Endothelial cell of umbilical vein (primary cell): ENCODE measurements around the gene RAMAC. TPM values are rescaled to one million over a fixed set of nuclear protein-coding genes. Genes with fewer than 3 reads are reported as not detected.

Experiments
- BruUV-seq: library from RNA; stranded (reverse); fragments of 400-500 nt; replicated peaks from 2 replicates; lab custom pipeline; 2021; lab: Mats Ljungman, UMichigan
- CTCF ChIA-PET: fragments of 300-600, 350-600 bp; sonication (Branson Sonifier 250); formaldehyde crosslinking; loops from one replicate; lab custom pipeline; 2021; ENCODE audit warnings: antibody characterized with exemption, inconsistent platforms; lab: Charles Lee
- POLR2A ChIA-PET: fragments of 300-600, 350-600 bp; sonication (Branson Sonifier 250); formaldehyde crosslinking; loops from one replicate; lab custom pipeline; 2021; ENCODE audit warnings: antibody characterized with exemption, inconsistent platforms; lab: Charles Lee
- DNase-seq: peaks from one replicate; pipeline ENCODE4 v3.0.0-alpha.2; 2011; ENCODE audit warnings: low read depth, low spot score
- FAIRE-seq: peaks from 2 replicates; lab custom pipeline; 2011; peaks lifted over from hg19 to GRCh38; lab: Jason Lieb, UNC
- H2AFZ ChIP-seq: 2 replicates; pipeline ENCODE4 v1.6.0; 2012; ENCODE audit warnings: low read depth, low read length, control low read depth, inconsistent platforms
- H3K27ac ChIP-seq: 2 replicates; pipeline ENCODE4 v1.5.1; 2011; ENCODE audit warnings: low read depth, mild to moderate bottlenecking, control low read depth, low read length, moderate library complexity; ENCODE audit not compliant: insufficient read depth
- H3K27me3 ChIP-seq, 2 experiments: 2 replicates each; pipeline versions ENCODE4 v1.6.0 to v1.6.1; 2011; ENCODE audit warnings: low read length in 2 of 2, mixed read lengths in 1 of 2; ENCODE audit not compliant: control insufficient read depth in 2 of 2, insufficient read depth in 2 of 2
- H3K36me3 ChIP-seq, 2 experiments: 2 replicates in 1 of 2; 3 replicates in 1 of 2; pipeline ENCODE4 v1.5.1; 2011; ENCODE audit warnings: low read length in 2 of 2, mild to moderate bottlenecking in 1 of 2, moderate library complexity in 1 of 2; ENCODE audit not compliant: control insufficient read depth in 2 of 2, insufficient read depth in 2 of 2; ENCODE audit errors: extremely low read depth in 1 of 2
- H3K4me1 ChIP-seq: 3 replicates; pipeline ENCODE4 v1.5.1; 2011; ENCODE audit warnings: mild to moderate bottlenecking, low read length; ENCODE audit not compliant: control insufficient read depth, insufficient read depth; ENCODE audit errors: extremely low read depth
- H3K4me2 ChIP-seq: 2 replicates; pipeline ENCODE4 v1.6.1; 2011; ENCODE audit warnings: low read length, control low read depth, mixed read lengths; ENCODE audit not compliant: insufficient read depth
- H3K4me3 ChIP-seq, 3 experiments: fragments of 200-600 bp in 1 of 3; sonication (generic), shearing (Covaris generic) in 1 of 3; replicated peaks in 1 of 3; 2 replicates each; pipeline ENCODE4 v1.5.1; 2011 to 2016; ENCODE audit warnings: control low read depth in 3 of 3, low read length in 3 of 3, mild to moderate bottlenecking in 2 of 3, inconsistent platforms in 1 of 3, low read depth in 1 of 3, moderate library complexity in 1 of 3; ENCODE audit not compliant: insufficient read depth in 1 of 3
- H3K79me2 ChIP-seq: 2 replicates; pipeline ENCODE4 v1.6.0; 2012; ENCODE audit warnings: low read length, inconsistent platforms; ENCODE audit not compliant: control insufficient read depth, insufficient read depth
- H3K9ac ChIP-seq: replicated peaks from 2 replicates; pipeline ENCODE3; 2011; ENCODE audit warnings: low read length, control low read depth; ENCODE audit not compliant: insufficient read depth; ENCODE audit errors: extremely low read depth
- H3K9me1 ChIP-seq: replicated peaks from 3 replicates; pipeline ENCODE4 v1.6.0; 2011; ENCODE audit warnings: mild to moderate bottlenecking, low read length; ENCODE audit not compliant: control insufficient read depth, insufficient read depth; ENCODE audit errors: extremely low read depth
- H3K9me3 ChIP-seq: replicated peaks from 2 replicates; pipeline ENCODE4 v1.5.1; 2012; ENCODE audit warnings: low read length, inconsistent platforms; ENCODE audit not compliant: control insufficient read depth, insufficient read depth
- H4K20me1 ChIP-seq: replicated peaks from 2 replicates; pipeline ENCODE3; 2011; ENCODE audit warnings: mild to moderate bottlenecking, low read length; ENCODE audit not compliant: control insufficient read depth, insufficient read depth; ENCODE audit errors: extremely low read depth
- EZH2 ChIP-seq: IDR thresholded peaks from 2 replicates; pipeline ENCODE4 v1.6.1; 2012; ENCODE audit warnings: borderline replicate concordance, low read depth, mild to moderate bottlenecking, moderate library complexity, low read length, inconsistent platforms; ENCODE audit not compliant: severe bottlenecking
- FOS ChIP-seq: IDR thresholded peaks from 2 replicates; pipeline ENCODE4 v1.6.1; 2011; ENCODE audit warnings: mild to moderate bottlenecking, low read length, moderate library complexity, borderline replicate concordance; ENCODE audit not compliant: insufficient read depth
- GATA2 ChIP-seq: IDR thresholded peaks from 2 replicates; pipeline ENCODE4 v1.7.0; 2011; ENCODE audit warnings: low read depth, mild to moderate bottlenecking, moderate library complexity, mixed read lengths, low read length; ENCODE audit not compliant: insufficient read length, insufficient read depth
- MYC ChIP-seq: IDR thresholded peaks from one replicate; pipeline ENCODE4 v1.6.1; 2011; ENCODE audit warnings: mild to moderate bottlenecking, low read depth, low read length
- POLR2AphosphoS5 ChIP-seq: IDR thresholded peaks from 2 replicates; pipeline ENCODE4 v1.6.1; 2012; ENCODE audit warnings: low read depth, mild to moderate bottlenecking, control low read depth, low read length, moderate library complexity; ENCODE audit not compliant: insufficient read depth
- dilution Hi-C: fragments of 300-500 bp; cut with MboI; formaldehyde crosslinking; loops from one replicate; pipeline ENCODE4 v1.15.0; 2019; ENCODE audit warnings: low sequenced_read_pairs; ENCODE audit not compliant: extremely low pct_ligation_motif_present
- intact Hi-C: fragments of 100-400 bp; cut with micrococcal nuclease; formaldehyde crosslinking; loops from one replicate; pipeline ENCODE4 v1.10.0; 2022
- polyA plus RNA-seq, 4 experiments: library from polyadenylated mRNA; depleted of rRNA in 3 of 4; stranded (reverse) in 3 of 4; unstranded in 1 of 4; fragments of >200 nt; gene quantifications; 2 replicates each; pipeline versions ENCODE4 v1.2.1 to v1.2.3, GENCODE V29; 2011 to 2012; ENCODE audit warnings: missing spikeins in 1 of 4
- total RNA-seq: library from RNA; stranded (reverse); gene quantifications from 2 replicates; pipeline ENCODE4 v1.2.3, GENCODE V29; 2021

The RAMAC gene
- total and polyA plus RNA-seq, 2 donors (not counting 3 experiments of a cell fraction or from before 2014, with no cell fraction given), result 12.5 to 14.1 TPM

GRCh38 chr15:82995938-82996337 lies 9.9 kb downstream of the RAMAC start:
- no peak overlapping the region for H3K4me2 ChIP-seq
- H2AFZ ChIP-seq, result no peak overlapping the region
- H3K4me3 ChIP-seq, result no peak overlapping the region
- H3K9ac ChIP-seq, result no peak overlapping the region
- DNase-seq (no peak), FAIRE-seq (no peak)
- H3K9me1 ChIP-seq, result no peaks in the 10 kb centered on the region
- CTCF ChIA-PET, result interaction anchor here (1.4 to 1.6 kb wide), 2 partner anchors 15 to 465 kb away, joined by 3 to 5 read pairs; no protein-coding TSS in a partner anchor
- peaks cover 3% of the 10 kb centered on the region for H3K4me1 ChIP-seq
- no peak overlapping the region for H3K27ac ChIP-seq
- intact Hi-C loops (no loop called here), dilution Hi-C loops (no loop called here)
- BruUV-seq, result no TSS peak
- POLR2A ChIA-PET, result no interaction called here
- H3K9me3 ChIP-seq, result no peaks in the 10 kb centered on the region
- no peaks in the 10 kb centered on the region for H3K79me2 ChIP-seq
- TF ChIP-seq POLR2AphosphoS5, result no peak
- no peaks in the 10 kb centered on the region for H3K36me3 ChIP-seq
- no peaks in the 10 kb centered on the region for H4K20me1 ChIP-seq
- H3K27me3 ChIP-seq, result no peaks in the 10 kb centered on the region

DNA sequence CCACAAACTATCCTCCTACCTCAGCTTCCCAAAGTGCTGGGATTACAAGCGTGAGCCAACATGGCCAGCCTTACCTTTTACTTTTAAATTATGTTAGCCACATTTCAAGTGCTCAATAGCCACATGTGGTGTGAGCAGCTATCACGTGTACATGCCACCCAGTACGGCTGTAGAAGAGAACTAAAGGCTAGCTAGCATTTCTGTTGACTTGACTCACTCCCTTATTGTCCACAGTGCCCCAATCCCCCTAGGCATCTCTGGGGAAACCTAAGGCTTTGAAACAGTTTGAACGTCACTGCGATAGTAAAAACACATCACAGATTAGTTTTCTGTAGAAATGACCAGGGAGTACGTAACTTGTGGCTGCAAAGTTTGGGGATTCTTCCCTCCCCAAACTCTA lies 13.4 kb downstream of the RAMAC start:
- Histone ChIP-seq H3K79me2 (no peaks in the 10 kb centered on the region), H3K9me3 (no peaks in the 10 kb centered on the region), H3K4me1 (peaks cover 3% of the 10 kb centered on the region), H3K27me3 (no peaks in the 10 kb centered on the region), H4K20me1 (no peaks in the 10 kb centered on the region), H3K36me3 (no peaks in the 10 kb centered on the region), H2AFZ (no peak overlapping the region), H3K4me3 (no peak overlapping the region), H3K9ac (no peak overlapping the region), H3K9me1 (no peaks in the 10 kb centered on the region), H3K27ac (no peak overlapping the region), H3K4me2 (no peak overlapping the region)
- ChIA-PET CTCF (interaction anchor here (1.2 to 3.2 kb wide), 5 partner anchors 11 to 468 kb away, joined by 3 to 14 read pairs (median 8); partner anchors contain the start of gene RPS17), POLR2A (no interaction called here)
- intact Hi-C loops (no loop called here), dilution Hi-C loops (no loop called here)
- no TSS peak for BruUV-seq
- no peak for FAIRE-seq
- DNase-seq, result no peak
- TF ChIP-seq MYC, result no peak
- TF ChIP-seq FOS, result no peak
- TF ChIP-seq EZH2, result no peak
- no peak for TF ChIP-seq POLR2AphosphoS5
- no peak for TF ChIP-seq GATA2
